Stimulated activated naive B cell treated with anti-CD40 and anti-IgM and Interleukin-4, amounts not matched to agents 10 μg/mL and 1 μg/mL and 100 μg/mL, for 72 hours (primary cell): ENCODE data around the gene GPR162.
"Not testable (repeated sequence)": the region's sequence is repeated elsewhere in the genome, so short reads cannot be mapped to it uniquely, and the experiment has no call there.

Experiments used
- ATAC-seq, 2 donors: fragments of 150-1000 bp; cut with Tn5 transposase; replicated peaks; 2 replicates each; pipeline ENCODE4 v1.10.0; 2021; ENCODE audit warnings: moderate library complexity in 1 of 2
- DNase-seq: peaks from one replicate; pipeline ENCODE4 v3.0.0; 2021
- H3K27ac Mint-ChIP-seq: one replicate; pipeline ENCODE4 v1.8.0; 2022; ENCODE audit warnings: mild to moderate bottlenecking, mixed read lengths
- H3K27me3 Mint-ChIP-seq, 2 donors: one replicate each; pipeline ENCODE4 v1.8.0; 2022; ENCODE audit warnings: mixed read lengths in 2 of 2
- H3K36me3 Mint-ChIP-seq, 2 donors: one replicate each; pipeline ENCODE4 v1.8.0; 2022; ENCODE audit warnings: mixed read lengths in 2 of 2, mild to moderate bottlenecking in 1 of 2
- H3K4me1 Mint-ChIP-seq, 2 donors: one replicate each; pipeline ENCODE4 v1.8.0; 2022; ENCODE audit warnings: mixed read lengths in 2 of 2, mild to moderate bottlenecking in 1 of 2
- H3K4me3 Mint-ChIP-seq, 2 donors: one replicate each; pipeline ENCODE4 v1.8.0; 2022; ENCODE audit warnings: mild to moderate bottlenecking in 2 of 2, mixed read lengths in 2 of 2, moderate library complexity in 1 of 2
- H3K9me3 Mint-ChIP-seq, 2 donors: one replicate each; pipeline ENCODE4 v1.8.0; 2022; ENCODE audit warnings: mixed read lengths in 2 of 2, mild to moderate bottlenecking in 1 of 2

Gene GPR162

GRCh38 chr12:6870304-6870703 is 48.7 kb downstream of the GPR162 start:
- ATAC-seq, H3K9me3 Mint-ChIP-seq, DNase-seq, H3K27ac Mint-ChIP-seq, H3K27me3 Mint-ChIP-seq: not testable (repeated sequence)
- Mint-ChIP-seq H3K4me3 (peak overlapping the region in 1 of 2 donors; percentile 13), H3K36me3 (peaks cover 45 to 62% of the 10 kb centered on the region in 2 donors), H3K4me1 (peaks cover 51 to 72% of the 10 kb centered on the region in 2 donors)

GRCh38 chr12:6871052-6871957 is 49.7 kb downstream of the GPR162 start:
- H3K36me3 Mint-ChIP-seq, result peaks cover 49 to 57% of the 10 kb centered on the region in 2 donors
- no peaks in the 10 kb centered on the region for H3K27me3 Mint-ChIP-seq
- no peaks in the 10 kb centered on the region for H3K9me3 Mint-ChIP-seq
- H3K4me1 Mint-ChIP-seq, result peaks cover 51 to 72% of the 10 kb centered on the region in 2 donors
- peak overlapping the region; percentile 89 to 100 for H3K4me3 Mint-ChIP-seq
- peak overlapping the region; percentile 97 for H3K27ac Mint-ChIP-seq
- no peak for DNase-seq
- ATAC-seq, result no peak

GRCh38 chr12:6872073-6873048 is 50.7 kb downstream of the GPR162 start:
- Mint-ChIP-seq H3K9me3 (no peaks in the 10 kb centered on the region), H3K4me3 (peak overlapping the region; percentile 89 to 100), H3K27ac (peak overlapping the region; percentile 97), H3K27me3 (no peaks in the 10 kb centered on the region), H3K36me3 (peaks cover 55 to 56% of the 10 kb centered on the region in 2 donors), H3K4me1 (peaks cover 46 to 63% of the 10 kb centered on the region in 2 donors)
- ATAC-seq (peak; percentile 47 to 50), DNase-seq (peak; percentile 81)

- DNase-seq (peak; percentile 98), ATAC-seq (peak; percentile 84 to 87)
- Mint-ChIP-seq H3K9me3 (no peaks in the 10 kb centered on the region), H3K36me3 (peaks cover 50 to 51% of the 10 kb centered on the region in 2 donors), H3K27me3 (no peaks in the 10 kb centered on the region), H3K4me1 (peaks cover 42 to 56% of the 10 kb centered on the region in 2 donors), H3K4me3 (peak within 1 kb of the TSS; percentile 89 to 100), H3K27ac (peak within 1 kb of the TSS; percentile 97)
Observed at GRCh38 chr12:6873094-6874014, 51.7 kb downstream of the GPR162 start, which contains the start of gene SPSB2. TSS of gene SPSB2 (minus strand) at chr12:6873303. CDS start at chr12:6872901, 402 bp downstream.

- H3K9me3 Mint-ChIP-seq, H3K27me3 Mint-ChIP-seq, ATAC-seq, DNase-seq: not testable (repeated sequence)
- peak overlapping the region; percentile 89 to 100 for H3K4me3 Mint-ChIP-seq
- peak overlapping the region; percentile 85 for H3K27ac Mint-ChIP-seq
- H3K4me1 Mint-ChIP-seq, result peaks cover 35 to 50% of the 10 kb centered on the region in 2 donors
- H3K36me3 Mint-ChIP-seq, result peaks cover 44 to 45% of the 10 kb centered on the region in 2 donors
Observed at GRCh38 chr12:6874015-6874368, 52.4 kb downstream of the GPR162 start.
